CD4-positive, alpha-beta T cell (primary cell): Measurements from ENCODE around the gene PLEKHF1. TPM values are rescaled to one million over a fixed set of nuclear protein-coding genes. Genes with fewer than 3 reads are reported as not detected.

Experiments
- ATAC-seq: fragments of 200-7000 bp; cut with Tn5 transposase; one replicate; pipeline ENCODE4 v1.10.0; 2022; ENCODE audit warnings: mild to moderate bottlenecking; ENCODE audit not compliant: poor library complexity
- CTCF ChIA-PET: fragments of 350-600 bp; sonication (Branson Sonifier 250); formaldehyde crosslinking; loops from one replicate; lab custom pipeline; 2021; ENCODE audit warnings: antibody characterized with exemption, inconsistent platforms; lab: Charles Lee
- POLR2A ChIA-PET: fragments of 350-600 bp; sonication (Branson Sonifier 250); formaldehyde crosslinking; loops from one replicate; lab custom pipeline; 2021; ENCODE audit warnings: antibody characterized with exemption, inconsistent platforms; lab: Charles Lee
- DNase-seq, 14 experiments: peaks; one replicate each; pipeline ENCODE4 v3.0.0-alpha.2; 2013 to 2020; ENCODE audit warnings: mixed read lengths in 2 of 14
- H3K27ac ChIP-seq, 2 donors: one replicate each; pipeline versions ENCODE4 v1.5.1 to v1.7.0; 2013; ENCODE audit warnings: low read length in 2 of 2, low read depth in 1 of 2, mild to moderate bottlenecking in 1 of 2
- H3K27me3 ChIP-seq, 2 experiments: 1 replicate in 1 of 2; 2 replicates in 1 of 2; pipeline versions ENCODE4 v1.6.1 to v1.7.0; 2013; ENCODE audit warnings: low read length in 2 of 2, control low read depth in 1 of 2, mild to moderate bottlenecking in 1 of 2, moderate library complexity in 1 of 2; ENCODE audit not compliant: insufficient read depth in 2 of 2, control insufficient read depth in 1 of 2
- H3K36me3 ChIP-seq: one replicate; pipeline ENCODE4 v1.6.1; 2013; ENCODE audit warnings: low read length, control low read depth; ENCODE audit not compliant: insufficient read depth
- H3K4me1 ChIP-seq: one replicate; pipeline ENCODE4 v1.6.1; 2013; ENCODE audit warnings: low read length, control low read depth; ENCODE audit not compliant: insufficient read depth
- H3K4me3 ChIP-seq: one replicate; pipeline ENCODE4 v1.5.1; 2013; ENCODE audit warnings: mild to moderate bottlenecking, low read length, moderate library complexity
- H3K9me3 ChIP-seq, 2 experiments: 1 replicate in 1 of 2; 2 replicates in 1 of 2; pipeline versions ENCODE4 v1.6.1 to v1.7.0; 2013; ENCODE audit warnings: low read length in 2 of 2, mild to moderate bottlenecking in 2 of 2, control low read depth in 1 of 2, moderate library complexity in 1 of 2; ENCODE audit not compliant: control insufficient read depth in 1 of 2, insufficient read depth in 1 of 2
- H3K27ac Mint-ChIP-seq: one replicate; pipeline ENCODE4 v1.8.0; 2020; ENCODE audit warnings: mixed read lengths
- H3K27me3 Mint-ChIP-seq: one replicate; pipeline ENCODE4 v1.8.0; 2021; ENCODE audit warnings: mixed read lengths
- H3K36me3 Mint-ChIP-seq: one replicate; pipeline ENCODE4 v1.8.0; 2021; ENCODE audit warnings: low read depth, mixed read lengths
- H3K4me1 Mint-ChIP-seq: one replicate; pipeline ENCODE4 v1.8.0; 2021; ENCODE audit warnings: low read depth, mixed read lengths
- H3K4me3 Mint-ChIP-seq: one replicate; pipeline ENCODE4 v1.8.0; 2020; ENCODE audit warnings: mild to moderate bottlenecking, mixed read lengths
- H3K9me3 Mint-ChIP-seq: one replicate; pipeline ENCODE4 v1.8.0; 2020; ENCODE audit warnings: mixed read lengths
- intact Hi-C, 2 experiments: fragments of 100-400 bp; cut with DNase I in 1 of 2; cut with micrococcal nuclease in 1 of 2; formaldehyde crosslinking; loops; one replicate each; pipeline versions ENCODE4 v1.15.1 to v1.9.0; 2023 to 2025; cut with DNase I, micrococcal nuclease
- total RNA-seq, 174 experiments: library from RNA in 2 of 174; stranded (reverse) in 2 of 174; gene quantifications; one replicate each; pipeline ENCODE4 v1.2.3 and lab custom pipeline; 2021 to 2026
- TF ChIP-seq, protein P1 (sequence below): fragments of 200-600 bp; IDR thresholded peaks from one replicate; pipeline ENCODE4 v1.8.0; 2022; ENCODE audit warnings: antibody characterized with exemption, mild to moderate bottlenecking

Gene PLEKHF1
- total RNA-seq, 2 experiments from 2014 or later: 37.5 to 41.0 TPM

DNA sequence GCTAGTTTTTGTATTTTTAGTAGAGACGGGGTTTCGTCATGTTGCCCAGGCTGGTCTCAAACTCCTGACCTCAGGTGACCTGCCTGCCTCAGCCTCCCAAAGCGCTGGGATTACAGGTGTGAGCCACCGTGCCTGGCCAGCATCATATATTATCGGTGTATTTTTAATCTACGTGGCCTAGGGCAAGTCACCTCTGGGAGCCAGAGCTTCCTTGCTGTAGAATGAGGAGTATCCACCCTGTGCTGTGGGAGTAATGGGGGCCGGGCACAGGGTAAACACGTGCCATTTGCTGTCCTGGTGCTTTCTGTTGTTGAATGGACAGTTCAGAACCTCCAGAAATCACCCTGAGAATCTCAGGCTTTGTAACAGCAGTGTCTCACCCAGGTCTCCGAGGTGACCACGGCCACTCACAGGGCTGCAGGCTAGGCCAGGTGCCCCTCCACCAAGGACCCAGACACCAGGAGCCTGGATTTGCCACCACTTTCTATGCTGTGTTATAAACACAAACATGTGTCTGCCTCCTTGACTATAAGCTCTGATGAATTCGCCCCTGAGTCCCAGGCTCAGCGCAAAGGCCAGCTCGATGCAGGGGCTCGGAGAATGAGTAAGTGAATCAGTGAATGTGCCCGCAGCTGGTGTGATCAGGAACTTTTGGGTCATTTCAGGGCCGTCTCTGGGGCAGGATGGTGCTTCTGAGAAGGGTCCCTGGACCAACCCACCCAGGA is 36.4 kb upstream of the PLEKHF1 start:
- POLR2A ChIA-PET: no interaction called here
- Histone ChIP-seq H3K27me3 (no peaks in the 10 kb centered on the region), H3K4me1 (peaks cover 17% of the 10 kb centered on the region), H3K4me3 (no peak overlapping the region), H3K27ac (no peak overlapping the region), H3K9me3 (no peaks in the 10 kb centered on the region), H3K36me3 (no peaks in the 10 kb centered on the region)
- TF ChIP-seq, protein P1, sequence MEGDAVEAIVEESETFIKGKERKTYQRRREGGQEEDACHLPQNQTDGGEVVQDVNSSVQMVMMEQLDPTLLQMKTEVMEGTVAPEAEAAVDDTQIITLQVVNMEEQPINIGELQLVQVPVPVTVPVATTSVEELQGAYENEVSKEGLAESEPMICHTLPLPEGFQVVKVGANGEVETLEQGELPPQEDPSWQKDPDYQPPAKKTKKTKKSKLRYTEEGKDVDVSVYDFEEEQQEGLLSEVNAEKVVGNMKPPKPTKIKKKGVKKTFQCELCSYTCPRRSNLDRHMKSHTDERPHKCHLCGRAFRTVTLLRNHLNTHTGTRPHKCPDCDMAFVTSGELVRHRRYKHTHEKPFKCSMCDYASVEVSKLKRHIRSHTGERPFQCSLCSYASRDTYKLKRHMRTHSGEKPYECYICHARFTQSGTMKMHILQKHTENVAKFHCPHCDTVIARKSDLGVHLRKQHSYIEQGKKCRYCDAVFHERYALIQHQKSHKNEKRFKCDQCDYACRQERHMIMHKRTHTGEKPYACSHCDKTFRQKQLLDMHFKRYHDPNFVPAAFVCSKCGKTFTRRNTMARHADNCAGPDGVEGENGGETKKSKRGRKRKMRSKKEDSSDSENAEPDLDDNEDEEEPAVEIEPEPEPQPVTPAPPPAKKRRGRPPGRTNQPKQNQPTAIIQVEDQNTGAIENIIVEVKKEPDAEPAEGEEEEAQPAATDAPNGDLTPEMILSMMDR: no peak
- intact Hi-C loops: no loop called here
- ATAC-seq (no peak), DNase-seq (no peak)
- no peak overlapping the region for H3K27ac Mint-ChIP-seq
- H3K27me3 Mint-ChIP-seq: no peaks in the 10 kb centered on the region
- H3K4me1 Mint-ChIP-seq: peaks cover 6% of the 10 kb centered on the region
- H3K4me3 Mint-ChIP-seq: no peak overlapping the region
- no peaks in the 10 kb centered on the region for H3K9me3 Mint-ChIP-seq
- no peaks in the 10 kb centered on the region for H3K36me3 Mint-ChIP-seq
- CTCF ChIA-PET: no interaction called here

DNA sequence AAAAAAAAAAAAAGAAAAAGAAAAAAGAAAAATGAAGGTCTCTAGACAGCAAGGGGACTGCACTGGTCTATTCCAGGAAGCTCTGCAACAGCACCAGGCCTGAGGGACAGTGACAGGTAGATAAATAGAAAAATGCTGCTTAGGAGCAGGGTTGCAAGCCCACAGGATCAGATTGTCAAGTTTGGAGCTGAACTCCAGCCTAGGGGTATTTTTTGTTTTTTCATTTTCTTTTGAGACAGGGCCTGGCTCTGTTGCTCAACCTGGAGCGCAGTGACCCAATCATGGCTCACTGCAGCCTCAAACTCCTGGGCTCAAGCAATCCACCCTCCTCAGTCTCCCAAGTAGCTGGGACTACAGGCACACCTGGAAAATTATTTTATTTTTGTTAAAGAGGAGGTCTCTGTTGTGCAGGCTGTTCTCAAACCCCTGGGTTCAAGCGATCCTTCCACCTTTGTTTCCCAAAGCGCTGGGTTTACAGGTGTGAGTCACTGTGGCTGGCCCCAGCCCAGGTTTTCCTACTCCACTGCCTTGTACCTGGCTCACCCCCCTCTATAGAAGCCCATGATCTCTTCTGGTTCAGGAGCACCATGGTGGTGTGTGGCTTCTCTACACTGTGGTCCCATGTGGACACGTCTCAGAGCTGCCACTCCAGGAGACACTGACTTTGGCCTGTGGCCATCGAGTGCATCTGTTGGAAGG is 35.3 kb upstream of the PLEKHF1 start:
- Histone ChIP-seq H3K27me3 (no peaks in the 10 kb centered on the region), H3K36me3 (no peaks in the 10 kb centered on the region), H3K4me3 (no peak overlapping the region), H3K9me3 (no peaks in the 10 kb centered on the region), H3K27ac (no peak overlapping the region), H3K4me1 (peaks cover 5% of the 10 kb centered on the region)
- ChIA-PET POLR2A (no interaction called here), CTCF (no interaction called here)
- Mint-ChIP-seq H3K4me1 (no peaks in the 10 kb centered on the region), H3K4me3 (no peak overlapping the region), H3K36me3 (no peaks in the 10 kb centered on the region), H3K27ac (no peak overlapping the region), H3K27me3 (no peaks in the 10 kb centered on the region), H3K9me3 (no peaks in the 10 kb centered on the region)
- ATAC-seq (no peak), DNase-seq (peak in 1 of 14 experiments; percentile 7)
- TF ChIP-seq, protein P1: no peak
- intact Hi-C loops: no loop called here

- TF ChIP-seq, protein P1: no peak
- intact Hi-C loops: no loop called here
- Histone ChIP-seq H3K36me3 (no peaks in the 10 kb centered on the region), H3K27me3 (no peaks in the 10 kb centered on the region), H3K9me3 (no peaks in the 10 kb centered on the region), H3K4me1 (no peaks in the 10 kb centered on the region), H3K27ac (no peak overlapping the region), H3K4me3 (no peak overlapping the region)
- ATAC-seq: no peak
- ChIA-PET CTCF (no interaction called here), POLR2A (no interaction called here)
- no peaks in the 10 kb centered on the region for H3K4me1 Mint-ChIP-seq
- no peak overlapping the region for H3K4me3 Mint-ChIP-seq
- H3K27ac Mint-ChIP-seq: no peak overlapping the region
- no peaks in the 10 kb centered on the region for H3K9me3 Mint-ChIP-seq
- H3K36me3 Mint-ChIP-seq: no peaks in the 10 kb centered on the region
- no peak for DNase-seq
- no peaks in the 10 kb centered on the region for H3K27me3 Mint-ChIP-seq
These were observed 34.6 kb upstream of the PLEKHF1 start for GRCh38 chr19:29630655-29631054.
